BLaER1 (cell line): ENCODE data around the gene RAP1GDS1.
"Not testable (repeated sequence)": the region's sequence is repeated elsewhere in the genome, so short reads cannot be mapped to it uniquely, and the experiment has no call there.

Experiments
- H3K27ac ChIP-seq: shearing (Covaris generic); formaldehyde crosslinking; 2 replicates; pipeline ENCODE4 v1.8.1; 2022
- H3K27me3 ChIP-seq: shearing (Covaris generic); formaldehyde crosslinking; 2 replicates; pipeline ENCODE4 v1.8.1; 2022
- H3K36me3 ChIP-seq: shearing (Covaris generic); formaldehyde crosslinking; 2 replicates; pipeline ENCODE4 v1.8.1; 2022
- H3K4me1 ChIP-seq: shearing (Covaris generic); formaldehyde crosslinking; 2 replicates; pipeline ENCODE4 v1.8.1; 2022
- H3K4me2 ChIP-seq: shearing (Covaris generic); formaldehyde crosslinking; 2 replicates; pipeline ENCODE4 v1.8.1; 2022
- H3K4me3 ChIP-seq: shearing (Covaris generic); formaldehyde crosslinking; 2 replicates; pipeline ENCODE4 v1.8.1; 2022
- H3K9ac ChIP-seq: shearing (Covaris generic); formaldehyde crosslinking; 2 replicates; pipeline ENCODE4 v1.8.1; 2022
- H3K9me3 ChIP-seq: shearing (Covaris generic); formaldehyde crosslinking; 2 replicates; pipeline ENCODE4 v1.8.1; 2022
- H4K20me1 ChIP-seq: shearing (Covaris generic); formaldehyde crosslinking; 2 replicates; pipeline ENCODE4 v1.8.1; 2022
- Cebpa-rat ChIP-seq: shearing (Covaris generic); IDR thresholded peaks from 2 replicates; pipeline ENCODE4 v1.8.1; 2022

Gene RAP1GDS1

DNA sequence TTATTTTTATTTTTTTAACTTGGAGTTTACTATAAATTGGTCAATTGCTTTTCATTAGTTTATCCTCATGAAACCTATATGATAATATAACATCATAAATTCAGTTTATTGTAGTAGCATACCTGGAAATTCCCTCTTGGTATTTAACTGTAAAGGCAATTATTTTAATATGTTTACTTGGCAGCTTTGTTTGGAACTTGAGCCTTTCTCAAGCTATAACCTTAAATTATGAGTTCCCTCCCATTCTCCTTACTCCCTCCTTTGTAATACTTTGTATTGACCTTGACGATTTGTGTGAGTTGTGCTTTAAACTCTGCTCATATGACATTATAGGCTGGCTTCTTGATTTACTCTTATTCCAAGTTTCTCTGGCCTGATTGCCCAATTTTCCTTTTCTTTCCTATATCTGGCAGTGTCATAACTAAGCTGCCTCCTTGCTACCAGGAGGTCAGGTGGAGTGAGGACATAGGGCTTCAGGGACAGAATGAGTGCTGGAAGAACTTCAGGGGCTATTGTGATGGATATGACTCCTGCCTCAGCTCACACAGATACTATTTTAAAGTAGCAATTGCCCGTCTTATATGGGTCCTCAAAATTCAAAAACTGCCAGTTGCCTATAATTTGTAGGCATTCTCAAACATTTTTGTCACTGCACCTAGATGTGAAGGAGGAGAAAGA lies 77.7 kb downstream of the RAP1GDS1 start:
- peaks cover 7% of the 10 kb centered on the region; the same call in 1 of the 2 replicates for H3K4me1 ChIP-seq
- no peak overlapping the region for H3K9ac ChIP-seq
- H3K27me3 ChIP-seq: no peaks in the 10 kb centered on the region
- H4K20me1 ChIP-seq: no peaks in the 10 kb centered on the region
- no peak overlapping the region for H3K4me3 ChIP-seq
- H3K27ac ChIP-seq: no peak overlapping the region
- H3K36me3 ChIP-seq: peaks cover 7% of the 10 kb centered on the region; the same call in 1 of the 2 replicates
- no peak for TF ChIP-seq Cebpa-rat
- peaks cover 12% of the 10 kb centered on the region for H3K9me3 ChIP-seq
- no peak overlapping the region for H3K4me2 ChIP-seq

DNA sequence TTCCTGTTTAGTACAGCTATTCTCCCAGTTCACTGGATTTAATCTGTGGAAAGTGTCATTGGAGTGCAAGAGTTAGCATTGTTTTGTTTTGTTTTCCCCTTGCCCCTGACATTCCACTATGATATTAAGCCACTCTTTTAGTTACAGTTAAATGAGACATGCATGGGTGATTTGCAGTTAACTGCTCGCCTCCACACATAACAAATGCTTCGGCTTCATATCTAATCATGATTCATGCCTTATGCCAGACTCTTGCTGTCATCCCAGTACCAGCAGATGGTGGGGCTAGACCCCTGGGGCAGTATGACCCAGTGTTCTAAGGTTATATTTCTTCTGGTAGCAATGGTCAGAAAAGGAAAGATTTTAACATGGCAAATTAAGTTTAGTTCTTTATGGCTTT lies 80.1 kb downstream of the RAP1GDS1 start:
- peaks cover 14% of the 10 kb centered on the region; the same call in 1 of the 2 replicates for H3K36me3 ChIP-seq
- no peaks in the 10 kb centered on the region for H4K20me1 ChIP-seq
- no peak for TF ChIP-seq Cebpa-rat
- no peaks in the 10 kb centered on the region for H3K27me3 ChIP-seq
- H3K9ac ChIP-seq: no peak overlapping the region
- H3K4me1 ChIP-seq: peaks cover 7% of the 10 kb centered on the region; the same call in 1 of the 2 replicates
- H3K9me3 ChIP-seq: peaks cover 6% of the 10 kb centered on the region
- no peak overlapping the region for H3K4me3 ChIP-seq
- no peak overlapping the region for H3K27ac ChIP-seq
- H3K4me2 ChIP-seq: peak overlapping the region; percentile 17; the same call in 1 of the 2 replicates

DNA sequence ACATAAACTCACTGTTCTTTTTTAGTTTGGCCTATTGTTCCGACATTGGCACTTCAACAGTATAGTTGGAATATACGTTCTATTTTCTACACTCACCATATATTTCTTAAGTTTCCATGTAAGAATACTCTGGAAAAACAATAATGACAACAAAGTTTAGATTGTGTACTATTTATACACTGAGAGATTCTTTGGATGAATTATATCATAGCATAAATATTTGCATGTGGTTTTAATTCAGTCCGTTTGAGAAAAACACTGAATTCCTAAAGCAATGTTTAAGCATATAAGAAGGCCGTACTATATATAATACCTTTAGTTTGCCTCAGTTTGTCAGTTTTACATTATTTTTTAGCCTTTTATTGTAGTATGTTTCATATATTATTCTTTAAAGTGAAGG lies 82.4 kb downstream of the RAP1GDS1 start:
- TF ChIP-seq Cebpa-rat: no peak
- Histone ChIP-seq H3K4me3 (no peak overlapping the region), H3K4me1 (peaks cover 7% of the 10 kb centered on the region; the same call in 1 of the 2 replicates), H3K9me3 (peaks cover 17% of the 10 kb centered on the region), H3K36me3 (peaks cover 18% of the 10 kb centered on the region; the same call in 1 of the 2 replicates), H4K20me1 (no peaks in the 10 kb centered on the region), H3K27me3 (no peaks in the 10 kb centered on the region), H3K4me2 (no peak overlapping the region), H3K9ac (no peak overlapping the region), H3K27ac (no peak overlapping the region)

DNA sequence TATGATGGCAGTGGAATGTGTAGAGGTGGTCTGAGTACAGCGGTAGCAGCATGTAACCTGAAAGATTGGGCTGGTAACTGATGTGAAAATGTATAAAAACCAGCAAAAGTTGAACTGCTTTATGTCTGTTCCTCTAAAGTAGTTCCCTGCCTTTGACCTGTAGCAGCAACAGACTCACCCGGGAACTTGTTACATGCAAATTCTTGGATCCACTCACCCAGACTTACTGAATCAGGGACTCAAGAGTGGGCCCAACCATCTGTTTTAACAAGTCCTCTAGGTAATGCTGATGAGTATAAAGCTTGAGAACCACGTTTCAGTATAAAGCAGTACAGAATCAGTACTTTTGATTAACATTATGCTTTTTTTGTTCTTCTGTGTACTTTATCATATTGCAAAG lies 84.7 kb downstream of the RAP1GDS1 start:
- Histone ChIP-seq H3K9me3 (peaks cover 13% of the 10 kb centered on the region; the same call in 1 of the 2 replicates), H4K20me1 (no peaks in the 10 kb centered on the region), H3K4me2 (no peak overlapping the region), H3K9ac (no peak overlapping the region), H3K36me3 (peaks cover 18% of the 10 kb centered on the region; the same call in 1 of the 2 replicates), H3K4me3 (no peak overlapping the region), H3K27me3 (no peaks in the 10 kb centered on the region), H3K4me1 (peaks cover 7% of the 10 kb centered on the region; the same call in 1 of the 2 replicates), H3K27ac (no peak overlapping the region)
- no peak for TF ChIP-seq Cebpa-rat

DNA sequence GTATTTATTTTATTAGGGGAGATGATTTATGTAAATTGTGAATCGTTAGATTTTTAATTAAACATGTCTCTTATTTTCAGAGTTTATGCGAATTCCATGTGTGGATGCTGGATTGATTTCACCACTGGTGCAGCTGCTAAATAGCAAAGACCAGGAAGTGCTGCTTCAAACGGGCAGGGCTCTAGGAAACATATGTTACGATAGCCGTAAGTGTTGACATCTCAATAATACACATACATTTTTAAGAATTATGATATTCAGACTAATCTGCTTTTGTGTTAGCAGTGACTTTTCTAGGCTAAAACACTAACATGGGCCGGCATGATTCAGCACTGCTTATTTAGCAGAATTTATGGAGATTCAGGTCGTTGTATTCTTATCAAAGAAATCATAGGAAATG lies 91.2 kb downstream of the RAP1GDS1 start:
- Histone ChIP-seq H3K9me3 (peaks cover 12% of the 10 kb centered on the region; the same call in 1 of the 2 replicates), H3K4me2 (no peak overlapping the region), H3K27me3 (no peaks in the 10 kb centered on the region), H3K9ac (no peak overlapping the region), H3K27ac (no peak overlapping the region), H4K20me1 (no peaks in the 10 kb centered on the region), H3K4me1 (no peaks in the 10 kb centered on the region), H3K36me3 (no peaks in the 10 kb centered on the region; the same call in 1 of the 2 replicates), H3K4me3 (no peak overlapping the region)
- TF ChIP-seq Cebpa-rat: no peak

DNA sequence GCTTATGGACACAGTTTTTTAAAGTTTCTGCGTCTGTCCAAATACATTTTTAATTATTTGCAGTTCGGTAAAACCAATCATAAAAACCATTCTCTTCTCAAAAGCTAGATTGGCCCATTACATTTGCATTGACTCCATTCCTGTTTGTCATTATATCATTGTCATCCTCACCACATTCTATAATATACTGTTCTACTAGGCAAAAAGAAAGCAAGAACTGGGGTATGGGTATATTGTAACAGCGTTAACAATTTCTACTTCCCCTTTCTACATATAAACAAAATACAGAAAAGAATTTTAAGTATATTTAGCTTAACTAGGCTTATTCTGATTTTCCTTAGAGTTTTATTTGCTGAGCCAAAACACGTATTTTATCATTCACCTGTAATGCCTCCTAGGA lies 91.8 kb downstream of the RAP1GDS1 start:
- H3K9ac ChIP-seq: no peak overlapping the region
- TF ChIP-seq Cebpa-rat: no peak
- no peaks in the 10 kb centered on the region for H3K4me1 ChIP-seq
- no peaks in the 10 kb centered on the region for H3K27me3 ChIP-seq
- H3K4me2 ChIP-seq: no peak overlapping the region
- H3K27ac ChIP-seq: no peak overlapping the region
- no peaks in the 10 kb centered on the region for H4K20me1 ChIP-seq
- no peaks in the 10 kb centered on the region; the same call in 1 of the 2 replicates for H3K36me3 ChIP-seq
- no peak overlapping the region for H3K4me3 ChIP-seq
- peaks cover 8% of the 10 kb centered on the region; the same call in 1 of the 2 replicates for H3K9me3 ChIP-seq

DNA sequence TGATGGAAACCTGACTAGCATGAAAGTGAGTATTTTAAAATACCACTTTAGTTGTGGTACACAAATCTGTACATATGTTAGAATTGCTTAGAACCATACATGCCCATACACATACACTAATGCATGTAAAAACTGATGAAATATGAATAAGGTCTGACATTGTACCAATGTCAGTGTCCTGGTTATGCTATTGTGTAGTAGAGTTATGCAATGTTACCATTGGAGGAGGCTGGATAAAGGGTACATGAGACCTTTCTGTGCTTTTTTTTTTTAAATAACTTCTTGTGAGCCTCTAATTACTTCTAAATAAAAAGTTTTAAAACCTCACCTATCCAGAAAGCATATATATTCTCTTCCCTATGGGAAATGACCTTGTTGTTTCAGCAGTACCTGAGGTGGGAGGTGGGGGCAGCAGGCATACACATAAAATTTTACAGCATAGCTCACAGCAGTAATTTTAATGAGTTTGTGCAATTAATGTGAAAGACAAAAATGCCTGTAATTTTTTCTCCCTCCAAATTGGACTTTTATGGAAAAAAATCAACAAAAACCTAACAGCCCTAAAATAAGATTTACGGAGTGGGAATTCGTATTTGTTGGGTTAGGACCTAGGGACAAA lies 97.6 kb downstream of the RAP1GDS1 start:
- no peaks in the 10 kb centered on the region for H3K4me1 ChIP-seq
- H3K9ac ChIP-seq: no peak overlapping the region
- no peak overlapping the region for H3K4me3 ChIP-seq
- no peak for TF ChIP-seq Cebpa-rat
- no peaks in the 10 kb centered on the region for H4K20me1 ChIP-seq
- no peaks in the 10 kb centered on the region for H3K27me3 ChIP-seq
- H3K27ac ChIP-seq: no peak overlapping the region
- no peaks in the 10 kb centered on the region for H3K9me3 ChIP-seq
- H3K36me3 ChIP-seq: 0 out of 2 replicates have a peak, but pooled peaks cover 4% of the 10 kb centered on the region
- no peak overlapping the region for H3K4me2 ChIP-seq

DNA sequence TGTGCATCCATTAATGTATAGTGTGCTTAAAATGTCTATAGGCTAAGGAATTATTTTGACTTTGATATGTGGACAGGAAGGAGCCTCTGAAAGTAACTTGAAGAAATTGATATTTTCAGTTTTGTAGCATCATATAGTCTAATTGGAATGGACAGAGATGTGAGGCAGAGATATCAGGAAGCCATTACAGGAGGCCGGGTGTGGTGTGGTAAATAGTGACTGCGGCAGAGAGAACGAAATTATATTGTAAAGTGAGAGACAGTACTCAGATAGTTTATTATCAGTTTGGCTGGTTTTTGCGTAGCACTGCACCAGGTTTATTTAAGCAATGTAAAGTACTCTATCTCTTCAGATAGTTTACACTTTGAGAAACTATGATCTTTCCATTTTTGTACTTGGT lies 98.5 kb downstream of the RAP1GDS1 start:
- Histone ChIP-seq H4K20me1 (no peaks in the 10 kb centered on the region), H3K9me3 (no peaks in the 10 kb centered on the region), H3K27ac (no peak overlapping the region), H3K9ac (no peak overlapping the region), H3K4me2 (no peak overlapping the region), H3K27me3 (no peaks in the 10 kb centered on the region), H3K4me3 (no peak overlapping the region), H3K4me1 (no peaks in the 10 kb centered on the region), H3K36me3 (peaks cover 4% of the 10 kb centered on the region; the same call in 1 of the 2 replicates)
- TF ChIP-seq Cebpa-rat: no peak

DNA sequence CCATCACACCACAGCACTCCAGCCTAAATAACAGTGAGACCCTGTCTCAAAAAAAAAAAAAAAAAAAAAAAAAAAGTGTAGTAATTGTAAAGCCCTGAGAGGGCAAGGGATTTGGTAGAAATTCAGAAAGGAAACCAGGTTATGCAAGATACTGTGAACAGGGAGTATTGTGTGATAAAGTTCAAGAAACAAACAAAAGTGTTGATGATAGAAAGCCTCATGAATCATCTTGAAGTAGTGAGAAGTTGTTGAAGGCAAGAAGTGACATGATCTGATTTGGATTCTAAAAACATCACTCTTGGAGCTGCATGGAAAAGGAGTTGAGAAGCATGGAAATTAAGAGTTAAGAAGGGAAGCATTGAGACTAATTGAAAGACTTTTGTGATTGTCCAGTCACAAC lies 102.2 kb downstream of the RAP1GDS1 start:
- H3K4me2 ChIP-seq: no peak overlapping the region
- no peak overlapping the region for H3K27ac ChIP-seq
- no peak overlapping the region for H3K4me3 ChIP-seq
- H4K20me1 ChIP-seq: no peaks in the 10 kb centered on the region
- H3K9ac ChIP-seq: no peak overlapping the region
- peaks cover 30% of the 10 kb centered on the region for H3K9me3 ChIP-seq
- H3K36me3 ChIP-seq: peaks cover 35% of the 10 kb centered on the region
- no peak for TF ChIP-seq Cebpa-rat
- H3K27me3 ChIP-seq: no peaks in the 10 kb centered on the region
- no peaks in the 10 kb centered on the region for H3K4me1 ChIP-seq

DNA sequence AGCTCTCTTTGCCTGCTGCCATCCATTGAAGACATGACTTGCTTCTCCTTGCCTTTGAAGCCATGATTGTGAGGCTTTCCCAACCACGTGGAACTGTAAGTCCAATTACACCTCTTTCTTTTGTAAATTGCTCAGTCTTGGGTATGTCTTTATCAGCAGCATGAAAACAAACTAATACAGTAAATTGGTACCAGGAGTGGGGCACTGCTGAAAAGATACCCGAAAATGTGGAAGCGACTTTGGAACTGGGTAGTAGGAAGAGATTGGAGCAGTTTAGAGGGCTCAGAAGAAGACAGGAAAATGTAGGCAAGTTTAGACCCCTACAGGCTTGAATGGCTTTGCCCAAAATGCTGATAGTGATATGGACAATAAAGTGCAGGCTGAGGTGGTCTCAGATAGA lies 105.1 kb downstream of the RAP1GDS1 start:
- H3K27ac ChIP-seq, H3K4me1 ChIP-seq, H3K27me3 ChIP-seq, H4K20me1 ChIP-seq, H3K4me3 ChIP-seq, H3K9ac ChIP-seq, H3K4me2 ChIP-seq: not testable (repeated sequence)
- Histone ChIP-seq H3K9me3 (peaks cover 36% of the 10 kb centered on the region), H3K36me3 (peaks cover 43% of the 10 kb centered on the region)

DNA sequence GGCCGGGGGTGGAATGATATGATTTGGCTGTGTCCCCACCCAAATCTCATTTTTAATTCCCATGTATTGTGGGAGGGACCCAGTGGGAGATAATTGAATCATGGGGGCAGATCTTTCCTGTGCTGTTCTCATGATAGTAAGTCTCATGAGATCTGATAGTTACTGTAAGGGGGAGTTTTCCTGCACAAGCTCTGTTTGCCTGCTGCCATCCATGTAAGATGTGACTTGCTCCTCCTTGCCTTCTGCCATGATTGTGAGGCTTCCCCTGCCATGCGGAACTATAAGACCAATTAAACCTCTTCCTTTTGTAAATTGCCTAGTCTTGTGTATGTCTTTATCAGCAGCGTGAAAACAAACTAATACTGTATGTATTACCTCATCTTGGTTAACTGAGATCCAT lies 106.8 kb downstream of the RAP1GDS1 start:
- not testable (repeated sequence) for H3K4me3 ChIP-seq, H4K20me1 ChIP-seq, H3K4me2 ChIP-seq, H3K4me1 ChIP-seq, H3K9ac ChIP-seq, H3K27me3 ChIP-seq, H3K27ac ChIP-seq
- Histone ChIP-seq H3K9me3 (peaks cover 36% of the 10 kb centered on the region), H3K36me3 (peaks cover 56% of the 10 kb centered on the region)
